ENCODE data around the gene CCDC77. TPM values are rescaled to one million over a fixed set of nuclear protein-coding genes. Genes with fewer than 3 reads are reported as not detected.

CCDC77 gene
- total and polyA plus RNA-seq, 2 donors (not counting 1 experiment from before 2014, with no cell fraction given) = 6.8 to 8.8 TPM

DNA sequence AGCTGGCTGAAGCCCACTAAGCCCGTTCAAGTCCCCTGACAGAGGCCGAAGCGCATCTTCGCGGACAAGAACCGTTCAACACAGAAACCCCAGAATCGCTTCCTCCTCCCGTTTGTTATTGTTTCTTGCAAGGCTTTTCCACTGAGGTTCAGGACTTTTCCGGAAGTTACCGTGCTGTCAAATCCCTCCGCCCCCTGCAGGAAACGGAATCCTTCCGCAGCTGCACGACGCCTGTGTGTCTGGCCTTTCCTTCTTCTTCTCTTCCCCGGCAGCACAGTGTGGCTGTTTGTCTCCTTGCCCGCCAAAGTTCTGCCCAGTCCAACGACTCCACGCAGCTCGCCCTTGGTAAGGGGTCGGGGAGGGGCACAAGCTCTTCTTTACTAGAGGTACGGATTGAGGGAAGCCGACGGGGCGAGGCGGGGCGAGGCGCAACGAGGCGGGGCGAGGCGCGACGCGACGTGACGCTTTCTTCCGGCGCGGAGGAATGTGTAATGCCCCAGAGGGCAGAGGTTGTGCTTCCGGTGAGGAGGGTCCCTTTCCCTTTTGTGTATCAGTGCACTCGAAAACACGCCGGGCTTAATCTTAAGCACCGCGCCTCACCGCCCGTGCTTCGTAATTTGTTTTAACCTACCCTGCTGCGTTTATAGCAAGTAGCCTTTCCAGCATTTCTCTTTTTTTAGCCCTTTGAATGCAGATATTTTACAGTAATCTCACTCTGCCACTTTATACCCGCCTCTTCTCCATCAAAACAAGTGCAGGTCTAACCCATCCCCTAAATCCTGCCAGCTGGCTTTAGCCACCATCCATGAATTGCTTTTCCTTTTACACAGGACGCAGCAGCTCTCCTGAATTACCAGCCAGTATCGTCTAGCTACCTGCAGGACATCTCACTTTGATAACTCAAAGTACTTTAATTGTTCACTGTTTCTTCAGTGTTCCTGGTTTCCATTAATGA, 12.0 kb upstream of the CCDC77 start, which contains the start of gene KDM5A:
TSS of gene KDM5A (minus strand) at position 179 of the 955 bp plus-strand sequence. CDS start 229 bp downstream, outside the sequence.
- Histone ChIP-seq H3K79me2 (ENCODE audit: control insufficient read depth, insufficient read depth, low read length) (peaks cover 39% of the 10 kb centered on the region), H3K4me2 (ENCODE audit: extremely low read depth, insufficient read depth, low read length) (peak within 1 kb of the TSS; percentile 94), H3K9me3 (ENCODE audit: control insufficient read depth, insufficient read depth, low read depth, low read length) (no peaks in the 10 kb centered on the region), H3K27ac (ENCODE audit: insufficient read depth, low read length) (peak within 1 kb of the TSS; percentile 95), H3K36me3 (ENCODE audit: control insufficient read depth, insufficient read depth, low read length) (no peaks in the 10 kb centered on the region), H2AFZ (ENCODE audit: low read length) (peak within 1 kb of the TSS; percentile 99), H3K4me1 (ENCODE audit: control insufficient read depth, extremely low read depth, insufficient read depth, low read length) (peaks cover 5% of the 10 kb centered on the region), H3K27me3 (ENCODE audit: control insufficient read depth, insufficient read depth, low read length) (no peaks in the 10 kb centered on the region), H3K9ac (ENCODE audit: insufficient read depth, low read length) (peak within 1 kb of the TSS; percentile 87), H4K20me1 (ENCODE audit: control insufficient read depth, extremely low read depth, insufficient read depth, low read length) (peaks cover 2% of the 10 kb centered on the region), H3K4me3 (replicated peaks in 1 of 4; ENCODE audit: control extremely low read depth in 1 of 4, insufficient read depth in 1 of 4, low read depth in 3 of 4, low read length in 4 of 4) (peak within 1 kb of the TSS; percentile 82 to 100 (median 89))
- TF ChIP-seq, protein P1, sequence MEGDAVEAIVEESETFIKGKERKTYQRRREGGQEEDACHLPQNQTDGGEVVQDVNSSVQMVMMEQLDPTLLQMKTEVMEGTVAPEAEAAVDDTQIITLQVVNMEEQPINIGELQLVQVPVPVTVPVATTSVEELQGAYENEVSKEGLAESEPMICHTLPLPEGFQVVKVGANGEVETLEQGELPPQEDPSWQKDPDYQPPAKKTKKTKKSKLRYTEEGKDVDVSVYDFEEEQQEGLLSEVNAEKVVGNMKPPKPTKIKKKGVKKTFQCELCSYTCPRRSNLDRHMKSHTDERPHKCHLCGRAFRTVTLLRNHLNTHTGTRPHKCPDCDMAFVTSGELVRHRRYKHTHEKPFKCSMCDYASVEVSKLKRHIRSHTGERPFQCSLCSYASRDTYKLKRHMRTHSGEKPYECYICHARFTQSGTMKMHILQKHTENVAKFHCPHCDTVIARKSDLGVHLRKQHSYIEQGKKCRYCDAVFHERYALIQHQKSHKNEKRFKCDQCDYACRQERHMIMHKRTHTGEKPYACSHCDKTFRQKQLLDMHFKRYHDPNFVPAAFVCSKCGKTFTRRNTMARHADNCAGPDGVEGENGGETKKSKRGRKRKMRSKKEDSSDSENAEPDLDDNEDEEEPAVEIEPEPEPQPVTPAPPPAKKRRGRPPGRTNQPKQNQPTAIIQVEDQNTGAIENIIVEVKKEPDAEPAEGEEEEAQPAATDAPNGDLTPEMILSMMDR (conservative IDR thresholded peaks at IDR 0.05 in 1 of 2, IDR thresholded peaks at IDR 0.05 in 1 of 2; ENCODE audit: low read depth in 1 of 2, low read length in 2 of 2) = no peak
- TF ChIP-seq EZH2 (IDR thresholded peaks at IDR 0.05; ENCODE audit: low read length, missing control alignments) = no peak
- peak; percentile 96 for DNase-seq (ENCODE audit: low read depth in 2 of 2)

DNA sequence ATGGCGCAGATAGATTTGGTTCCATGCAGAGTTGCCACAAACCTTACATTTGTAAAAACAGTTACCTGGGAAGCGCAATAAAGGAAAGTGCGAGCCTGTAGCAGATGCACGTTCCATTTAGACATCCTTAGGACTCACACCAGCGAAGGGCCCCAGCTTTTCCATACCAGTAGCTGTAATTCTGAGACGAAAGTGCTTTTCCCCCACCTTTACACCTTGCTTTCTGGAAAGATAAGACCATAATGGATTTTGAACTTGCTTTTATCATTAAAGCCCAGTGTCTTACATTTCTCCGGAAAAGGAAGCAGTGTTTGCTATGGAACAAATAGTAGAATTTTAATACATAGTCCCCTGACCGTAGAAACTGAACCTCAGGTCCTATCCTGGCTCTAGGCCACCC, 616 bp upstream of the CCDC77 start:
- Histone ChIP-seq H3K9ac (ENCODE audit: insufficient read depth, low read length) (no peak overlapping the region), H3K4me1 (ENCODE audit: control insufficient read depth, extremely low read depth, insufficient read depth, low read length) (no peaks in the 10 kb centered on the region), H3K27ac (ENCODE audit: insufficient read depth, low read length) (no peak overlapping the region), H3K4me3 (replicated peaks in 1 of 4; ENCODE audit: control extremely low read depth in 1 of 4, insufficient read depth in 1 of 4, low read depth in 3 of 4, low read length in 4 of 4) (peak overlapping the region; percentile 69 to 99 (median 80)), H3K27me3 (ENCODE audit: control insufficient read depth, insufficient read depth, low read length) (no peaks in the 10 kb centered on the region), H3K79me2 (ENCODE audit: control insufficient read depth, insufficient read depth, low read length) (peaks cover 3% of the 10 kb centered on the region), H3K9me3 (ENCODE audit: control insufficient read depth, insufficient read depth, low read depth, low read length) (no peaks in the 10 kb centered on the region), H2AFZ (ENCODE audit: low read length) (peak overlapping the region; percentile 73), H4K20me1 (ENCODE audit: control insufficient read depth, extremely low read depth, insufficient read depth, low read length) (no peaks in the 10 kb centered on the region), H3K36me3 (ENCODE audit: control insufficient read depth, insufficient read depth, low read length) (no peaks in the 10 kb centered on the region), H3K4me2 (ENCODE audit: extremely low read depth, insufficient read depth, low read length) (peak overlapping the region; percentile 89)
- DNase-seq (ENCODE audit: low read depth in 2 of 2) = no peak
- TF ChIP-seq EZH2 (IDR thresholded peaks at IDR 0.05; ENCODE audit: low read length, missing control alignments) = no peak
- TF ChIP-seq, protein P1 (conservative IDR thresholded peaks at IDR 0.05 in 1 of 2, IDR thresholded peaks at IDR 0.05 in 1 of 2; ENCODE audit: low read depth in 1 of 2, low read length in 2 of 2) = no peak

DNA sequence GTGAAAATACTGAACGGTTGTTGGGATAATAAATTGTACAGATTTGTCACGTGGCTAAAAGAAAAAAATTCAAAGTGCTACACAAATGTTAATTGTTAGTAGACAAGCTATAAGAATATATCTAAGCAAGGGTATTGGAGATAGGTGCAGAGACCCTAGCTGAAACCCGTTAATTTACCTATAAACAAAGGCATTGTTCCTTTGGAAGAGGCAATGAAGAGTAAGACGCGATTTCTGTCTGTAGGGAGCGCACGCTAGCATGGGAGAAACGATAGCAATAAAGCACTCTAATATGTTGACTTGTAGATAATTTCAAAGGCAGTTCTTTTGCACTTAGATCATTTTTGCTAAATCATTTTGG, 565 bp downstream of the CCDC77 start:
- Histone ChIP-seq H3K27me3 (ENCODE audit: control insufficient read depth, insufficient read depth, low read length) (no peaks in the 10 kb centered on the region), H3K79me2 (ENCODE audit: control insufficient read depth, insufficient read depth, low read length) (peaks cover 3% of the 10 kb centered on the region), H3K4me2 (ENCODE audit: extremely low read depth, insufficient read depth, low read length) (peak overlapping the region; percentile 73), H3K36me3 (ENCODE audit: control insufficient read depth, insufficient read depth, low read length) (no peaks in the 10 kb centered on the region), H3K27ac (ENCODE audit: insufficient read depth, low read length) (peak overlapping the region; percentile 40), H2AFZ (ENCODE audit: low read length) (peak overlapping the region; percentile 4), H4K20me1 (ENCODE audit: control insufficient read depth, extremely low read depth, insufficient read depth, low read length) (no peaks in the 10 kb centered on the region), H3K4me3 (replicated peaks in 1 of 4; ENCODE audit: control extremely low read depth in 1 of 4, insufficient read depth in 1 of 4, low read depth in 3 of 4, low read length in 4 of 4) (peak overlapping the region; percentile 69 to 99 (median 80)), H3K4me1 (ENCODE audit: control insufficient read depth, extremely low read depth, insufficient read depth, low read length) (no peaks in the 10 kb centered on the region), H3K9ac (ENCODE audit: insufficient read depth, low read length) (no peak overlapping the region), H3K9me3 (ENCODE audit: control insufficient read depth, insufficient read depth, low read depth, low read length) (no peaks in the 10 kb centered on the region)
- TF ChIP-seq, protein P1 (conservative IDR thresholded peaks at IDR 0.05 in 1 of 2, IDR thresholded peaks at IDR 0.05 in 1 of 2; ENCODE audit: low read depth in 1 of 2, low read length in 2 of 2) = peak; percentile 39 to 50
- TF ChIP-seq EZH2 (IDR thresholded peaks at IDR 0.05; ENCODE audit: low read length, missing control alignments) = no peak
- DNase-seq (ENCODE audit: low read depth in 2 of 2) = peak; percentile 26 to 46

All from fibroblast of lung (primary cell).